H1 (cell line): ENCODE results near the gene IFNL1. TPM values are rescaled to one million over a fixed set of nuclear protein-coding genes. Genes with fewer than 3 reads are reported as not detected.

Experiments
- CEBPB ChIP-seq: IDR thresholded peaks from 2 replicates; pipeline ENCODE4 v1.6.1; 2012; ENCODE audit warnings: low read depth, low read length
- CHD2 ChIP-seq: IDR thresholded peaks from 2 replicates; pipeline ENCODE4 v1.6.1; 2012; ENCODE audit warnings: low read length, improper control_type of control experiment
- JUN ChIP-seq: IDR thresholded peaks from 2 replicates; pipeline ENCODE4 v1.6.1; 2011; ENCODE audit warnings: low read depth, mild to moderate bottlenecking, improper control_type of control experiment, low read length
- PHF8 ChIP-seq: fragments of 200-600 bp; sonication (generic); conservative IDR thresholded peaks from 2 replicates; pipeline ENCODE4 v1.7.1; 2012; ENCODE audit warnings: low read depth, mild to moderate bottlenecking, inconsistent platforms, low read length, moderate library complexity
- SP1 ChIP-seq: IDR thresholded peaks from 2 replicates; pipeline ENCODE4 v1.6.1; 2011; ENCODE audit warnings: low read depth, low read length
- TAF1 ChIP-seq: IDR thresholded peaks from 2 replicates; pipeline ENCODE4 v1.6.1; 2011; ENCODE audit warnings: mild to moderate bottlenecking, low read depth, low read length
- polyA plus RNA-seq, 7 experiments: library from polyadenylated mRNA; depleted of rRNA in 3 of 7; stranded (reverse) in 5 of 7; unstranded in 2 of 7; fragments of >200 nt in 5 of 7; fragments of 200-250 nt in 2 of 7; gene quantifications; 1 replicate in 5 of 7; 2 replicates in 1 of 7; 4 replicates in 1 of 7; pipeline versions ENCODE4 v1.2.1 to v1.2.3, GENCODE V29; 2011 to 2013; ENCODE audit warnings: missing spikeins in 2 of 7, mixed read lengths in 2 of 7
- total RNA-seq: library from RNA; stranded (reverse); fragmentation: NEBNext Ultra II Directional; extraction: Animal tissue kit (Norgen Biotek cat#: 25700); gene quantifications from 2 replicates; pipeline ENCODE4 v1.2.1, GENCODE V29; 2021
- TF ChIP-seq, protein P1 (sequence below): IDR thresholded peaks from 2 replicates; pipeline ENCODE4 v1.6.1; 2011; ENCODE audit warnings: low read length, improper control_type of control experiment

The IFNL1 gene
- total and polyA plus RNA-seq, 2 of the 8 experiments (the other 6 are each of a cell fraction or from before 2014, with no cell fraction given) = not detected

DNA sequence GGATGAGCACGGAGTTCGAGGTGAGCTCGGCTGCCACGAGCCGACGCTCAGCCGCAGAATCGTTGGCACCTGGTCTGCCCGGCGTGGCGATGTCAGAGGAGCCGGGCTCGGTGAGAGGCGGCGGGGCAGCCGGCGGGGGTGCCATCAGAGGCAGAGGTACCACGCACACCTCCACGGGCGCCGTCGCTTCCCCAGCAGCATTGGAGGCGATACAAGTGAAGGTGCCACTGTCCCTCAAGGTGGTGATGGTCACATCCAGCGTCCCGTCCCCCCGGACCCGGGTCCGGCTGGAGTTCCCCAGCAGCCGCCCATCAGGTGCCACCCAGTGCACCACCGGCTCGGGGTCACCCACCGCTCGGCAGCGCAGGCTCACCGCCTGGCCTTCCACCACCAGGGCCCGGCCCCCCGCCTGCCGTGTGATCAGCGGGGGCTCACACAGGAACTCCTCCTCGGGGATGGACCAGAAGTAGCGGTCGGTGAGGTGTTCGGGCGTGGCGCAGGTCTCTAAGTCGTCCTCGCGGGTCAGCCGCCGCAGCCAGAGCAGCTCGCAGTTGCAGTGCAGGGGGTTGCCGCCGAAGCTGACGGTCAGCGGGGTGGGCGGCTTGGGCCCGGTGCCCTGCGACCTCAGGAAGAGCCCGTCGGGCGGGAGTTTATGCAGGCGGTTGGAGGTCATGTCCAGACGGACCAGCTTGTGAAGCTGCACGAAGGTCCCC, 18.0 kb downstream of the IFNL1 start (continued):
- no peak for TF ChIP-seq CEBPB
- no peak for TF ChIP-seq SP1
- TF ChIP-seq, protein P1, sequence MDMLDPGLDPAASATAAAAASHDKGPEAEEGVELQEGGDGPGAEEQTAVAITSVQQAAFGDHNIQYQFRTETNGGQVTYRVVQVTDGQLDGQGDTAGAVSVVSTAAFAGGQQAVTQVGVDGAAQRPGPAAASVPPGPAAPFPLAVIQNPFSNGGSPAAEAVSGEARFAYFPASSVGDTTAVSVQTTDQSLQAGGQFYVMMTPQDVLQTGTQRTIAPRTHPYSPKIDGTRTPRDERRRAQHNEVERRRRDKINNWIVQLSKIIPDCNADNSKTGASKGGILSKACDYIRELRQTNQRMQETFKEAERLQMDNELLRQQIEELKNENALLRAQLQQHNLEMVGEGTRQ = no peak
- no peak for TF ChIP-seq JUN
- no peak for TF ChIP-seq TAF1
- no peak for TF ChIP-seq CHD2
- TF ChIP-seq PHF8 = no peak
